Naive B cell (primary cell): ENCODE results near the gene ATP9B. TPM values are rescaled to one million over a fixed set of nuclear protein-coding genes. Genes with fewer than 3 reads are reported as not detected.

ENCODE experiments used
- ATAC-seq, 2 donors: fragments of 150-1000 bp; cut with Tn5 transposase; 2 replicates each; pipeline ENCODE4 v1.10.0; 2021; ENCODE audit warnings: low read depth in 2 of 2, mild to moderate bottlenecking in 2 of 2, moderate library complexity in 2 of 2
- DNase-seq: peaks from one replicate; pipeline ENCODE4 v3.0.0; 2022
- H3K27ac Mint-ChIP-seq, 6 donors: one replicate each; pipeline ENCODE4 v1.8.0; 2020 to 2022; ENCODE audit warnings: mild to moderate bottlenecking in 6 of 6, mixed read lengths in 6 of 6, moderate library complexity in 5 of 6, inconsistent platforms in 2 of 6
- H3K27me3 Mint-ChIP-seq, 3 donors: one replicate each; pipeline ENCODE4 v1.8.0; 2021 to 2022; ENCODE audit warnings: mixed read lengths in 3 of 3, mild to moderate bottlenecking in 1 of 3
- H3K36me3 Mint-ChIP-seq, 2 donors: one replicate each; pipeline ENCODE4 v1.8.0; 2020 to 2022; ENCODE audit warnings: mixed read lengths in 2 of 2, inconsistent platforms in 1 of 2, mild to moderate bottlenecking in 1 of 2
- H3K4me1 Mint-ChIP-seq, 3 donors: one replicate each; pipeline ENCODE4 v1.8.0; 2020 to 2022; ENCODE audit warnings: mixed read lengths in 3 of 3, inconsistent platforms in 1 of 3, mild to moderate bottlenecking in 1 of 3, moderate library complexity in 1 of 3
- H3K4me3 Mint-ChIP-seq, 8 donors: one replicate each; pipeline ENCODE4 v1.8.0; 2020 to 2022; ENCODE audit warnings: mild to moderate bottlenecking in 8 of 8, mixed read lengths in 8 of 8, moderate library complexity in 8 of 8, inconsistent platforms in 2 of 8
- H3K9me3 Mint-ChIP-seq, 7 donors: one replicate each; pipeline ENCODE4 v1.8.0; 2020 to 2022; ENCODE audit warnings: mixed read lengths in 7 of 7, mild to moderate bottlenecking in 5 of 7, inconsistent platforms in 2 of 7, moderate library complexity in 1 of 7
- polyA plus RNA-seq, 6 donors: library from polyadenylated mRNA; unstranded; fragments of 300-500 nt; fragmentation: Illumina TruSeq; gene quantifications; one replicate each; pipeline ENCODE4 v1.2.3, GENCODE V29; 2021; ENCODE audit warnings: low read depth in 6 of 6

The ATP9B gene
- polyA plus RNA-seq, 6 donors from 2014 or later = 14.7 to 27.6 (median 16.3) TPM

DNA sequence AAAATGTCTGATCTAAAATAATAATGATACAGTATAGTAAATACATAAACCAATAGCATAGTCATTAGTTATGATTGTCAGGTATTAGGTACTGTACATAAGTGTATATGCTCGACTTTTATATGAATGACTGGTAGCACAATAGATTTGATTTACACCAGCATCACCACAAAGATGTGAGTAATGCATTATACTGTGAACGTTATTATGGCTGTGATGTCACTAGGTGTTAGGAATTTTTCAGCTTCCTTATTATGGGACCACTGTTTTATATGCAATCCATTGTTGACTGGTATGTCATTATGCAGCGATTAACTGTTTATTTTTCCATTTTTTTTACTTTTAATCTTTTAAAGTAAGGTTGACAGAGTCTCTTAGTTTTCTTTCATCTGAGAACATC is 23.7 kb downstream of the ATP9B start:
- Mint-ChIP-seq H3K4me1 (peaks cover 37 to 47% (median 37%) of the 10 kb centered on the region in 3 donors), H3K27ac (no peak overlapping the region), H3K27me3 (no peaks in the 10 kb centered on the region), H3K36me3 (peaks cover 13 to 16% of the 10 kb centered on the region in 2 donors), H3K9me3 (peaks cover 0 to 21% (median 7%) of the 10 kb centered on the region in 7 donors), H3K4me3 (no peak overlapping the region)
- ATAC-seq (no peak), DNase-seq (no peak)

DNA sequence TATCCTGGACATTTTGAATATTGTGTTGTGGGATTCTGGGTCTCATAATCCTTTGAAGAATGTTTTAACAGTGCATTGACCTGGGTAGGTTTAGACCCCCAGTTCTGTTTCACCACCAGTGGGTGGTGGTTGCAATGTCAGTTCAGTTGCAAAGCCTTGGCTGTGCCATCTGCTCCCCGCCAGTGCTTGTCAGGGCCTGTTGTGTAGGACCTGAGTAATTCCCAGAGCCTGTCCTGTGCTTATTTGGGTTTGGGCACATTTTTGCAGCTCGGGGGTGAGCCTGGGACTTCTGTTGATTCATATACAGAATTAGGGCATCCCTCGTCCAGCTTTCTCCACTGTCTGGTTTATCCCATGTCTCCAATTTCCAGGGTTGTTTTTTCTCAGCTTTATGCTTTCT is 24.8 kb downstream of the ATP9B start:
- H3K27me3 Mint-ChIP-seq = no peaks in the 10 kb centered on the region
- H3K9me3 Mint-ChIP-seq = peaks cover 0 to 21% (median 8%) of the 10 kb centered on the region in 7 donors
- peaks cover 17 to 22% of the 10 kb centered on the region in 2 donors for H3K36me3 Mint-ChIP-seq
- DNase-seq = no peak
- no peak for ATAC-seq
- H3K4me3 Mint-ChIP-seq = no peak overlapping the region
- peak overlapping the region in 1 of 6 donors; percentile 15 for H3K27ac Mint-ChIP-seq
- H3K4me1 Mint-ChIP-seq = peaks cover 36 to 47% (median 37%) of the 10 kb centered on the region in 3 donors

DNA sequence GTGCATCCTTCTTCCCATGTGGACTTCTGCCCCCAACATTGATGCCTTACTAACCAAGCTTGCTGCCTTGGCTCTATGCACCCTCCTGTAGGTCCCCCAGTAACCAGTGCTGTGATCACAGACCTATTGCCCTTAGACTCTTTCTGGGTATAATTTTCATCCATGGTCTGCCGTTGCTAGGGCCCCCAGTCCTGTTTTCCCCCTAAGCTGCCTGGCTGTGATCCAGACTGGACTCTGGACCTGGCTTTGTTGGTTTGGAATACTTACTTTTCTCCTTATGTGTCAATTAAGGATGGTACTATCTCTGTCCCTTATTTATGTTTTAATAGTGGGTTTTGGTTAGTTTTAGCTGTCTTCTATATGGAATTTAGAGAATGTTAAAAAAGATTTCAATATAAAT is 26.0 kb downstream of the ATP9B start:
- DNase-seq (no peak), ATAC-seq (no peak)
- H3K27me3 Mint-ChIP-seq = no peaks in the 10 kb centered on the region
- peak overlapping the region in 3 of 6 donors; percentile 42 to 89 (median 80) for H3K27ac Mint-ChIP-seq
- H3K4me3 Mint-ChIP-seq = no peak overlapping the region
- peaks cover 0 to 14% (median 3%) of the 10 kb centered on the region in 7 donors for H3K9me3 Mint-ChIP-seq
- peaks cover 27 to 44% (median 32%) of the 10 kb centered on the region in 3 donors for H3K4me1 Mint-ChIP-seq
- peaks cover 10 to 15% of the 10 kb centered on the region in 2 donors for H3K36me3 Mint-ChIP-seq

DNA sequence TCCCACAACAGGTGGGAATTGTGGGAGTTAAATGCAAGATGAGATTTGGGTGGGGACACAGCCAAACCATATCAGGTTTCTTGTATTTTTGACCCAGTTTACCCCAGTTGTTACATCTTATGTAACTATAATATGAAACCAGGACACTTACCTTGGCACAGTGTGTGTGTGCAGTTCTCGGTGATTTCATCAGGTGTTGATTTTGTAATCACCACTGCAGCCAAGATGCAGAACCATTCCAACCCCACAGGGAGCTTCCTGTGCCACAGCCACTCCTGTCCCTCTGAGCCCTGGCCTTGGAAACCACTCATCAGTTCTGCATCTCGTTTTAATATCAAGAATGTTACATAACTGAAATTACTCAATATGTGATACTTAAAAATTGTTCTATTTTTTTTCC is 31.8 kb downstream of the ATP9B start:
- DNase-seq = no peak
- Mint-ChIP-seq H3K27me3 (no peaks in the 10 kb centered on the region), H3K27ac (no peak overlapping the region), H3K4me1 (peaks cover 11 to 26% (median 22%) of the 10 kb centered on the region in 3 donors), H3K9me3 (peaks cover 0 to 12% (median 0%) of the 10 kb centered on the region in 7 donors), H3K4me3 (no peak overlapping the region), H3K36me3 (peaks cover 10 to 28% of the 10 kb centered on the region in 2 donors)
- no peak for ATAC-seq

DNA sequence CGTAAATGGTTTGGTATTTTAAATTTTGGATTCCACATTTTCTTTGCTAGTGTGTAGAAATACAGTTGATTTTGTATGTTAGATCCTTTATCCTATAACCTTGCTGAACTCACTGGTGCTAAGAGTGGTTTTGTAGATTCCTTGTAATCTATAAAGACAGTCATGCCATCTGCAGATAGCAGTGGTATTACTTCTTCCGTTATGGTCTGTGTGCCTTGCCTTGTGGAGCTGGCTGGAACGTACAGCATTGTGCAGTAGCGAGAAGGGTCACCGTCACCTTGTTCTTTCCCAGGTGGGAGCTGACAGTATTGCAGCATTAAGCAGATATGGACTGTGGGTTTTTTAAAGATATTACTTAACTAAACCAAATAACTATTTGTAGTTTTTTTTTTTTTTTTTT is 33.7 kb downstream of the ATP9B start:
- Mint-ChIP-seq H3K9me3 (peaks cover 0 to 12% (median 0%) of the 10 kb centered on the region in 7 donors), H3K4me3 (no peak overlapping the region), H3K27me3 (no peaks in the 10 kb centered on the region), H3K27ac (no peak overlapping the region), H3K36me3 (peaks cover 10 to 28% of the 10 kb centered on the region in 2 donors), H3K4me1 (peaks cover 21 to 25% (median 24%) of the 10 kb centered on the region in 3 donors)
- ATAC-seq (no peak), DNase-seq (no peak)

DNA sequence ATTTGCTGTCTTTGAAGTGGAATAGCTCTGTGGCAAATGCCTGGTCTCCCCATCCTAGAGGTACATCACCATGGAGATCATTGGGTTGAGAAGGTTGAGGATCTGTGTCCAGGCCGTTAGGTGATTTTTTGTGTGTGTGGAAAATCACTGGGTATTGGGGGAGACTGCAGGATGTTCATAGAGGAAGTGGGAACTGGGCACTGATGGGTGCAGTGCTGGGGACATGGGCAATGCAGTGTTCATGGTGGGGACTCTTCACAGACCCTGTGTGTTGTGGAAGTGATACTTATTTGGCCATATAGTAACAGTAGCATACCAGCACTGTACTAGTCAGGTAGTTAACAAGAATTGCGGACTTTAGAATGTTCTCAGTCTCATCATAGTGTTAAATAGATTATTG is 34.9 kb downstream of the ATP9B start:
- H3K27me3 Mint-ChIP-seq = no peaks in the 10 kb centered on the region
- H3K9me3 Mint-ChIP-seq = peaks cover 0 to 7% (median 0%) of the 10 kb centered on the region in 7 donors
- DNase-seq = no peak
- peak overlapping the region in 1 of 8 donors; percentile 9 for H3K4me3 Mint-ChIP-seq
- peak; percentile 41 to 42 for ATAC-seq
- peak overlapping the region in 2 of 6 donors; percentile 3 to 60 for H3K27ac Mint-ChIP-seq
- H3K36me3 Mint-ChIP-seq = peaks cover 3 to 21% of the 10 kb centered on the region in 2 donors
- H3K4me1 Mint-ChIP-seq = peaks cover 23 to 27% (median 26%) of the 10 kb centered on the region in 3 donors

DNA sequence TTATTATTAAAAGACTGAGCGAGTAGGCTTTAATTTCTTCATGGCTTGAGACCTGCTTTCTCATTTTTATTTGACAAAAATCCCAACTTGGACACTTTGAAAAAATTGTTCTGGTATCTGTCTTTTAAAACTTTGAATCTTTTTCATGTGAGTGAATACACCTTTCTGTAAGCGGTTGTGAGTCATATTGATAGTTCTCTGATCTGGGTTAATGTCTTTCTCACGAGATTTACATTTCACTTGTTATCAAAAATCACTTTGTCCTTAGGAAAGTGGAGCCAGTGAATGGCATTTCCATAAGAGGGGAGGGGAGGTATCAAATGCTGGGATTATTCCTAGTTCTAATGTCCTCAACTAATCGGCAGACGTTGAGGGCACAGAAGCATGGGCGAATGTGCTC is 36.3 kb downstream of the ATP9B start:
- no peak overlapping the region for H3K27ac Mint-ChIP-seq
- peaks cover 0 to 16% of the 10 kb centered on the region in 2 donors for H3K36me3 Mint-ChIP-seq
- DNase-seq = no peak
- H3K4me1 Mint-ChIP-seq = peaks cover 23 to 27% (median 26%) of the 10 kb centered on the region in 3 donors
- H3K9me3 Mint-ChIP-seq = peaks cover 0 to 2% (median 0%) of the 10 kb centered on the region in 7 donors
- no peak for ATAC-seq
- H3K27me3 Mint-ChIP-seq = no peaks in the 10 kb centered on the region
- no peak overlapping the region for H3K4me3 Mint-ChIP-seq

DNA sequence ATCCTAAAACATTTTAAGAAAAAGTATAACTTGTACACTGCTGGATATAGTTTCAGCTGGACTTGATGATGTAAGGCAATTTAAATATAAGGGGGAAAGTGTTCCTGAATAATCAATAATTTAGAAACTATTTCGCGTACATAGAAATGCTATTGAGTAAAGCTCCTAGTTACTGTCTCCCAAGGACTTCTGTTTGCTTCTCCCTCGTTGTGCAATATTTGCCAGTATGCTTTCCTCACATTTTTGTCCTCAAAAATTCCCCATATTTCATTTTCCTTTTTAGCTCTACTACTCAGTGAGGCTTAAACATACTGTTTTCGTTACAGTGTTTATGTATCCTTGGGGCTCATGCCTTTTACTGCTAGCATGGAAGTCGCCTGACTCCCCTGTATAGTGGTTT is 36.9 kb downstream of the ATP9B start:
- no peak for DNase-seq
- H3K36me3 Mint-ChIP-seq = peaks cover 0 to 11% of the 10 kb centered on the region in 2 donors
- no peaks in the 10 kb centered on the region for H3K27me3 Mint-ChIP-seq
- H3K27ac Mint-ChIP-seq = no peak overlapping the region
- H3K9me3 Mint-ChIP-seq = peaks cover 0 to 1% (median 0%) of the 10 kb centered on the region in 7 donors
- H3K4me1 Mint-ChIP-seq = peaks cover 23 to 27% (median 26%) of the 10 kb centered on the region in 3 donors
- no peak for ATAC-seq
- H3K4me3 Mint-ChIP-seq = no peak overlapping the region

DNA sequence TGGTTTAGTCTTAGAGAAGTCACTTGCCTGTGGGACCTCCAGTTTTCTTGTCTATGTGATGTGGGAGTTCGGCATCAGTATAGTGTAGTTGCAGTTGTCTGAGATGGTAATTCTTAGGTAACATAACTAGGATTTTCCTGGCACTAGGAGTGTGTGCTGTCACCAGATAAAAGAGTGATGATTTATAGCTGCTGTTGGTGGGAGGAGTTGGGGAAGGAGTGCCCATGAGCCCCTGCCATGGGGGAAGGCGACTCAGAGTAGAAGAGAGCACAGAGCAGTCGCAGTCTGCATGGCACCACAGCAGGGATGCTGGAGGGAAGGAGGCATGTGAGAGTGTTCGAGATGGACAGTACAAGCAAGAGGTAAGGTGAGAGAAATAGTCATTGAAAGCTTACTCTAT is 38.7 kb downstream of the ATP9B start:
- DNase-seq = no peak
- no peak for ATAC-seq
- H3K4me3 Mint-ChIP-seq = no peak overlapping the region
- no peaks in the 10 kb centered on the region for H3K27me3 Mint-ChIP-seq
- H3K4me1 Mint-ChIP-seq = peaks cover 21 to 23% (median 22%) of the 10 kb centered on the region in 3 donors
- H3K9me3 Mint-ChIP-seq = peaks cover 0 to 1% (median 0%) of the 10 kb centered on the region in 7 donors
- peaks cover 0 to 11% of the 10 kb centered on the region in 2 donors for H3K36me3 Mint-ChIP-seq
- H3K27ac Mint-ChIP-seq = no peak overlapping the region

DNA sequence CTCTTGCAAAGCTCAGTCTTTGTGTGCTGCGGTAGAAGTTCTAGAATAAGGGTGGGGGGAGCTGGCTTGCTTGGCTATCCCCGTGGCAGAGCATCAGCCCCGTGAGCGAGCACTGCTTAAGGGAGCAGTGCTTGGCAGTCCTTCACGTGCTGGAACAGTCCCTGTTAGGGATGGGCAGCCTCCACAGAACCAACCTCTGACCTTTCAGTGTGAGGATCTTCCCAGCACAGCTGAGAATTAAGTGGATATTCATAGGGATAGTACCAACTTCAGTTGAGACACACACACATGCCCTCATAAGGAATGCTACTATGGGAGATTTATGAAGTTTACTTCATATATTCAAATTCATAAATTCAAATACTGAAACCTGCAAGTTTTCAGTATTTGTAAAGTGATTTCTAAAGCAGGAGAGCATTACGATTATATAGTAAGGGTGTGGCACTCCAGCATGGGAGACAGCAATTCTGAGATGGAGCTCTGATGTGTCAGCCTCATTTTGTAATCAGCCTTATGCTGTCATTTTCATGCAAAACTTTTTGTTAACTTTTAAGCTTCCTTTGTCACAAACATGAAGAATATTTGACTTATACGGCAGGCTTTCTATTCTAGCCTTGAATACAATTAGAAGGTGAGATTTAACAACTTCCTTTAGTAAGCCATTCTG is 39.5 kb downstream of the ATP9B start:
- no peak overlapping the region for H3K4me3 Mint-ChIP-seq
- peaks cover 0 to 1% (median 0%) of the 10 kb centered on the region in 7 donors for H3K9me3 Mint-ChIP-seq
- no peaks in the 10 kb centered on the region for H3K27me3 Mint-ChIP-seq
- no peak for DNase-seq
- peak overlapping the region in 1 of 6 donors; percentile 31 for H3K27ac Mint-ChIP-seq
- peaks cover 13 to 19% (median 14%) of the 10 kb centered on the region in 3 donors for H3K4me1 Mint-ChIP-seq
- ATAC-seq = no peak
- H3K36me3 Mint-ChIP-seq = peaks cover 0 to 6% of the 10 kb centered on the region in 2 donors

DNA sequence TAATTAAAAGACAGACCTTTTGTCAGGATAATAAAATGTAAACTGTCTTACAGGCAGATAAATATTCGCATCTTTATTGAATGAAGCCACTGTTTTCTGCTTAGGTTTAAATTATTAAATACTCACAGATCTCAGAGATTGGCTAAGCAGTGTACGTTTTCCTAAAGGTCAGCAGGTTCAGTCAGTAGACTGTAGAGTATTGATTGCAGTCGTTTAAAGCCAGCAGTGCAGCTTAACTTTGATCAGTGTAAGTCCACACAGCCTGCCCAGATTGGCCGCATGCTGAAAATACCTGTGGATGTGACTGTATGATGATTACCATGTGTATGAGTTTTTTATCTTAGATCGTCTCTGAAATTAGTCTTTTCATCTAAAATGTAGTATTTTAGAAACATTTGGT is 42.3 kb downstream of the ATP9B start:
- no peak for DNase-seq
- no peaks in the 10 kb centered on the region for H3K27me3 Mint-ChIP-seq

DNA sequence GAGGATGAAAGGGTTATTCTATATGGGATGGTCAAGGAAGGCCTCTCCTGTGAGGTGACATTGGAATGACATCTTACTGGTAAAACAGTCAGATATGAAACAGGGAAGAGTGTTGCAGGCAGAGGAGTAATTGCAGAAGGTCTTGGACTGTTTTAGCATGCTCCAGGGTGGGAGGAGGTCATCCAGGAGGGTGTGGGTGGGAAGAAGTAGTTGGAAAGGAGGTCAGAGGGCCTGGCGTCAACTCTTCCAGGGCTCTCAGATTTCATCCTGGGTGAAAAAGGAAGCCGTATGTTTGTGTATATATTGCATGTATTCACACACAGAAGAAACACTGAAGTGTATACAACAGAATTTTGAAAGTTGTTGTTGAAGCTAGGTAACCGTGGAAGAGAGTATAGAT is 48.2 kb downstream of the ATP9B start:
- H3K27me3 Mint-ChIP-seq = no peaks in the 10 kb centered on the region
- H3K27ac Mint-ChIP-seq = peak overlapping the region in 2 of 6 donors; percentile 4 to 83
- H3K9me3 Mint-ChIP-seq = peaks cover 0 to 3% (median 0%) of the 10 kb centered on the region in 7 donors
- no peaks in the 10 kb centered on the region for H3K4me1 Mint-ChIP-seq
- no peak overlapping the region for H3K4me3 Mint-ChIP-seq
- peaks cover 8 to 15% of the 10 kb centered on the region in 2 donors for H3K36me3 Mint-ChIP-seq
- DNase-seq (no peak), ATAC-seq (no peak)

More for the DNA sequence above, 42.3 kb downstream of the ATP9B start:
- Mint-ChIP-seq H3K27ac (no peak overlapping the region), H3K36me3 (peaks cover 0 to 10% of the 10 kb centered on the region in 2 donors), H3K9me3 (peaks cover 0 to 3% (median 0%) of the 10 kb centered on the region in 7 donors), H3K4me3 (no peak overlapping the region), H3K4me1 (peaks cover 4 to 8% (median 4%) of the 10 kb centered on the region in 3 donors)
- ATAC-seq = no peak

DNA sequence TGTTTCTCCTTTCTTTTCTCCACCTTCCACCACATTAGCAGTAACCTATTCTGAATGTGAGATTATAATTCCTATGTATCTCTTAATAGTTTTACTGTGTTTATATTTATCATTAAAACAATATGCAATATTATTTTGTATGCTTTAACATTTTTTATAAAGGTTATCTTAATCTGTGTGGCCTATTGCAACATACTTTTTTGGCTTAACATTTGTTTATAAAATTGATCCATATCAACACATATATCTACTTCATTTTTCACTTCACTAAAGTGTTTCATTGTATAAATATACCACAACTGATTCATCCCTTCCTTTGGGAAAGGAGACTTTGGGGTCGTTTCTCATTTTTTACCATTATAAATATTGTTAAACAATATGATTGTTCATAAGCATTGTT is 48.6 kb downstream of the ATP9B start:
- H3K27me3 Mint-ChIP-seq = no peaks in the 10 kb centered on the region
- no peak overlapping the region for H3K4me3 Mint-ChIP-seq
- H3K4me1 Mint-ChIP-seq = no peaks in the 10 kb centered on the region
- H3K27ac Mint-ChIP-seq = peak overlapping the region in 1 of 6 donors; percentile 4
- no peak for ATAC-seq
- peaks cover 8 to 16% of the 10 kb centered on the region in 2 donors for H3K36me3 Mint-ChIP-seq
- peaks cover 0 to 3% (median 0%) of the 10 kb centered on the region in 7 donors for H3K9me3 Mint-ChIP-seq
- no peak for DNase-seq

DNA sequence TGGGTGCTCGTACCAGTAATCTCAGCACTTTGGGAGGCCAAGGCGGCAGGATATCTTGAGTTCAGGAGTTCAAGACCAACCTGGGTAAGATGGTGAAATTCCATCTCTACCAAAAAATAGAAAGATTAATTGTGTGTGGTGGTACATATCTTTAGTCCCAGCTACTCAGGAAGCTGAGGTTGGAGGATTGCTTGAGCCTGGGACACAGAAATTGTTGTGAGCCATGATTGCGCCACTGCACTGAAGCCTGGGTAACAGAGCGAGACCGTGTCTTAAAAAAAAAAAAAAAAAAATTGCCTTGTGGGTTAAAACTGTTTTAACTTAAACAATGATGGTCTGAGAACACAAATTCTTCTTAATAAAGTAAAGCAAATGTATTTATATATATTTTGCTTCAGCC is 49.6 kb downstream of the ATP9B start:
- H3K4me3 Mint-ChIP-seq = no peak overlapping the region
- peaks cover 0 to 3% (median 0%) of the 10 kb centered on the region in 7 donors for H3K9me3 Mint-ChIP-seq
- peaks cover 8 to 25% of the 10 kb centered on the region in 2 donors for H3K36me3 Mint-ChIP-seq
- DNase-seq (no peak), ATAC-seq (no peak)
- no peaks in the 10 kb centered on the region for H3K27me3 Mint-ChIP-seq
- no peak overlapping the region for H3K27ac Mint-ChIP-seq
- H3K4me1 Mint-ChIP-seq = no peaks in the 10 kb centered on the region
